GM23338 (cell line): ENCODE measurements around the gene NPHP1.

Experiments used
- CREB1 ChIP-seq: fragments of 250-450 bp; sonication (Bioruptor Pico); IDR thresholded peaks from 2 replicates; pipeline ENCODE4 v1.5.0; 2020; ENCODE audit warnings: low read depth, mild to moderate bottlenecking, moderate library complexity
- EZH2 ChIP-seq: fragments of 200-600 bp; sonication (generic); IDR thresholded peaks from one replicate; pipeline ENCODE4 v1.8.0; 2017; ENCODE audit warnings: antibody characterized with exemption, mild to moderate bottlenecking, low read depth; ENCODE audit not compliant: unreplicated experiment
- EZH2phosphoT487 ChIP-seq: fragments of 200-600 bp; sonication (generic); IDR thresholded peaks from one replicate; pipeline ENCODE4 v1.8.1; 2018; ENCODE audit warnings: antibody characterized with exemption; ENCODE audit not compliant: unreplicated experiment
- POLR2AphosphoS5 ChIP-seq: IDR thresholded peaks from 2 replicates; pipeline ENCODE4 v1.6.1; 2016; ENCODE audit warnings: antibody characterized with exemption, low read depth
- STAT1 ChIP-seq: IDR thresholded peaks from one replicate; pipeline ENCODE4 v1.6.1; 2016; ENCODE audit warnings: antibody characterized with exemption; ENCODE audit not compliant: unreplicated experiment
- TF ChIP-seq, protein P1 (sequence below), 2 experiments: fragments of 200-600 bp in 1 of 2; sonication (generic) in 1 of 2; conservative IDR thresholded peaks; 2 replicates each; pipeline versions ENCODE4 v1.5.1 to v1.6.1; 2016 to 2017; ENCODE audit warnings: antibody characterized with exemption in 2 of 2, low read depth in 2 of 2, mild to moderate bottlenecking in 2 of 2, moderate library complexity in 1 of 2
- TF ChIP-seq, protein P2 (sequence below): IDR thresholded peaks from one replicate; pipeline ENCODE4 v1.6.1; 2018; ENCODE audit warnings: antibody characterized with exemption; ENCODE audit not compliant: unreplicated experiment
- TF ChIP-seq, protein P3 (sequence below): fragments of 250-450 bp; sonication (Bioruptor Pico); IDR thresholded peaks from 2 replicates; pipeline ENCODE4 v1.5.0; 2020; ENCODE audit warnings: mild to moderate bottlenecking, moderate library complexity

DNA sequence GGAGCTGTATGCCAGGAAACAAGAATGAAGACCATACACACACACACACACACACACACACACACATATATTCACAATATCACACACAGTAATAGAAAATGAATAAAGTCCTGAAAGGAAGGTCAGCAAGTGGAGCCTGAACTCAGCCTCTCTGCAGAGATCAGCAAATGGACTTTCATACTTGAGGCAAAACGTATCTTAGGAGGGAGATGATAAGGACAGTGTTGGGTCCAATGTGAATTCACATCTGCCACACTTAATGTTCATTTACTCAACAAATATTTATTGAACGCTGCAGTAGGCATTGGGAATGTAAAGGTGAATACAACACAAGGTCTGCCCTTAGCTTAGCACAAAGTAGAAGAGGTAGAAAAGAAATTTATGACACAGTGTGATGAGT, 10.3 kb upstream of the NPHP1 start:
- TF ChIP-seq, protein P1, sequence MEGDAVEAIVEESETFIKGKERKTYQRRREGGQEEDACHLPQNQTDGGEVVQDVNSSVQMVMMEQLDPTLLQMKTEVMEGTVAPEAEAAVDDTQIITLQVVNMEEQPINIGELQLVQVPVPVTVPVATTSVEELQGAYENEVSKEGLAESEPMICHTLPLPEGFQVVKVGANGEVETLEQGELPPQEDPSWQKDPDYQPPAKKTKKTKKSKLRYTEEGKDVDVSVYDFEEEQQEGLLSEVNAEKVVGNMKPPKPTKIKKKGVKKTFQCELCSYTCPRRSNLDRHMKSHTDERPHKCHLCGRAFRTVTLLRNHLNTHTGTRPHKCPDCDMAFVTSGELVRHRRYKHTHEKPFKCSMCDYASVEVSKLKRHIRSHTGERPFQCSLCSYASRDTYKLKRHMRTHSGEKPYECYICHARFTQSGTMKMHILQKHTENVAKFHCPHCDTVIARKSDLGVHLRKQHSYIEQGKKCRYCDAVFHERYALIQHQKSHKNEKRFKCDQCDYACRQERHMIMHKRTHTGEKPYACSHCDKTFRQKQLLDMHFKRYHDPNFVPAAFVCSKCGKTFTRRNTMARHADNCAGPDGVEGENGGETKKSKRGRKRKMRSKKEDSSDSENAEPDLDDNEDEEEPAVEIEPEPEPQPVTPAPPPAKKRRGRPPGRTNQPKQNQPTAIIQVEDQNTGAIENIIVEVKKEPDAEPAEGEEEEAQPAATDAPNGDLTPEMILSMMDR (conservative IDR thresholded peaks at IDR 0.05; ENCODE audit: low read depth in 2 of 2), result no peak
- TF ChIP-seq POLR2AphosphoS5, result no peak
- no peak for TF ChIP-seq CREB1 (CRISPR knock-in tag)
- no peak for TF ChIP-seq EZH2
- no peak for TF ChIP-seq EZH2phosphoT487
- TF ChIP-seq, protein P2, sequence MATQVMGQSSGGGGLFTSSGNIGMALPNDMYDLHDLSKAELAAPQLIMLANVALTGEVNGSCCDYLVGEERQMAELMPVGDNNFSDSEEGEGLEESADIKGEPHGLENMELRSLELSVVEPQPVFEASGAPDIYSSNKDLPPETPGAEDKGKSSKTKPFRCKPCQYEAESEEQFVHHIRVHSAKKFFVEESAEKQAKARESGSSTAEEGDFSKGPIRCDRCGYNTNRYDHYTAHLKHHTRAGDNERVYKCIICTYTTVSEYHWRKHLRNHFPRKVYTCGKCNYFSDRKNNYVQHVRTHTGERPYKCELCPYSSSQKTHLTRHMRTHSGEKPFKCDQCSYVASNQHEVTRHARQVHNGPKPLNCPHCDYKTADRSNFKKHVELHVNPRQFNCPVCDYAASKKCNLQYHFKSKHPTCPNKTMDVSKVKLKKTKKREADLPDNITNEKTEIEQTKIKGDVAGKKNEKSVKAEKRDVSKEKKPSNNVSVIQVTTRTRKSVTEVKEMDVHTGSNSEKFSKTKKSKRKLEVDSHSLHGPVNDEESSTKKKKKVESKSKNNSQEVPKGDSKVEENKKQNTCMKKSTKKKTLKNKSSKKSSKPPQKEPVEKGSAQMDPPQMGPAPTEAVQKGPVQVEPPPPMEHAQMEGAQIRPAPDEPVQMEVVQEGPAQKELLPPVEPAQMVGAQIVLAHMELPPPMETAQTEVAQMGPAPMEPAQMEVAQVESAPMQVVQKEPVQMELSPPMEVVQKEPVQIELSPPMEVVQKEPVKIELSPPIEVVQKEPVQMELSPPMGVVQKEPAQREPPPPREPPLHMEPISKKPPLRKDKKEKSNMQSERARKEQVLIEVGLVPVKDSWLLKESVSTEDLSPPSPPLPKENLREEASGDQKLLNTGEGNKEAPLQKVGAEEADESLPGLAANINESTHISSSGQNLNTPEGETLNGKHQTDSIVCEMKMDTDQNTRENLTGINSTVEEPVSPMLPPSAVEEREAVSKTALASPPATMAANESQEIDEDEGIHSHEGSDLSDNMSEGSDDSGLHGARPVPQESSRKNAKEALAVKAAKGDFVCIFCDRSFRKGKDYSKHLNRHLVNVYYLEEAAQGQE, result no peak
- TF ChIP-seq STAT1, result no peak
- TF ChIP-seq, protein P3, sequence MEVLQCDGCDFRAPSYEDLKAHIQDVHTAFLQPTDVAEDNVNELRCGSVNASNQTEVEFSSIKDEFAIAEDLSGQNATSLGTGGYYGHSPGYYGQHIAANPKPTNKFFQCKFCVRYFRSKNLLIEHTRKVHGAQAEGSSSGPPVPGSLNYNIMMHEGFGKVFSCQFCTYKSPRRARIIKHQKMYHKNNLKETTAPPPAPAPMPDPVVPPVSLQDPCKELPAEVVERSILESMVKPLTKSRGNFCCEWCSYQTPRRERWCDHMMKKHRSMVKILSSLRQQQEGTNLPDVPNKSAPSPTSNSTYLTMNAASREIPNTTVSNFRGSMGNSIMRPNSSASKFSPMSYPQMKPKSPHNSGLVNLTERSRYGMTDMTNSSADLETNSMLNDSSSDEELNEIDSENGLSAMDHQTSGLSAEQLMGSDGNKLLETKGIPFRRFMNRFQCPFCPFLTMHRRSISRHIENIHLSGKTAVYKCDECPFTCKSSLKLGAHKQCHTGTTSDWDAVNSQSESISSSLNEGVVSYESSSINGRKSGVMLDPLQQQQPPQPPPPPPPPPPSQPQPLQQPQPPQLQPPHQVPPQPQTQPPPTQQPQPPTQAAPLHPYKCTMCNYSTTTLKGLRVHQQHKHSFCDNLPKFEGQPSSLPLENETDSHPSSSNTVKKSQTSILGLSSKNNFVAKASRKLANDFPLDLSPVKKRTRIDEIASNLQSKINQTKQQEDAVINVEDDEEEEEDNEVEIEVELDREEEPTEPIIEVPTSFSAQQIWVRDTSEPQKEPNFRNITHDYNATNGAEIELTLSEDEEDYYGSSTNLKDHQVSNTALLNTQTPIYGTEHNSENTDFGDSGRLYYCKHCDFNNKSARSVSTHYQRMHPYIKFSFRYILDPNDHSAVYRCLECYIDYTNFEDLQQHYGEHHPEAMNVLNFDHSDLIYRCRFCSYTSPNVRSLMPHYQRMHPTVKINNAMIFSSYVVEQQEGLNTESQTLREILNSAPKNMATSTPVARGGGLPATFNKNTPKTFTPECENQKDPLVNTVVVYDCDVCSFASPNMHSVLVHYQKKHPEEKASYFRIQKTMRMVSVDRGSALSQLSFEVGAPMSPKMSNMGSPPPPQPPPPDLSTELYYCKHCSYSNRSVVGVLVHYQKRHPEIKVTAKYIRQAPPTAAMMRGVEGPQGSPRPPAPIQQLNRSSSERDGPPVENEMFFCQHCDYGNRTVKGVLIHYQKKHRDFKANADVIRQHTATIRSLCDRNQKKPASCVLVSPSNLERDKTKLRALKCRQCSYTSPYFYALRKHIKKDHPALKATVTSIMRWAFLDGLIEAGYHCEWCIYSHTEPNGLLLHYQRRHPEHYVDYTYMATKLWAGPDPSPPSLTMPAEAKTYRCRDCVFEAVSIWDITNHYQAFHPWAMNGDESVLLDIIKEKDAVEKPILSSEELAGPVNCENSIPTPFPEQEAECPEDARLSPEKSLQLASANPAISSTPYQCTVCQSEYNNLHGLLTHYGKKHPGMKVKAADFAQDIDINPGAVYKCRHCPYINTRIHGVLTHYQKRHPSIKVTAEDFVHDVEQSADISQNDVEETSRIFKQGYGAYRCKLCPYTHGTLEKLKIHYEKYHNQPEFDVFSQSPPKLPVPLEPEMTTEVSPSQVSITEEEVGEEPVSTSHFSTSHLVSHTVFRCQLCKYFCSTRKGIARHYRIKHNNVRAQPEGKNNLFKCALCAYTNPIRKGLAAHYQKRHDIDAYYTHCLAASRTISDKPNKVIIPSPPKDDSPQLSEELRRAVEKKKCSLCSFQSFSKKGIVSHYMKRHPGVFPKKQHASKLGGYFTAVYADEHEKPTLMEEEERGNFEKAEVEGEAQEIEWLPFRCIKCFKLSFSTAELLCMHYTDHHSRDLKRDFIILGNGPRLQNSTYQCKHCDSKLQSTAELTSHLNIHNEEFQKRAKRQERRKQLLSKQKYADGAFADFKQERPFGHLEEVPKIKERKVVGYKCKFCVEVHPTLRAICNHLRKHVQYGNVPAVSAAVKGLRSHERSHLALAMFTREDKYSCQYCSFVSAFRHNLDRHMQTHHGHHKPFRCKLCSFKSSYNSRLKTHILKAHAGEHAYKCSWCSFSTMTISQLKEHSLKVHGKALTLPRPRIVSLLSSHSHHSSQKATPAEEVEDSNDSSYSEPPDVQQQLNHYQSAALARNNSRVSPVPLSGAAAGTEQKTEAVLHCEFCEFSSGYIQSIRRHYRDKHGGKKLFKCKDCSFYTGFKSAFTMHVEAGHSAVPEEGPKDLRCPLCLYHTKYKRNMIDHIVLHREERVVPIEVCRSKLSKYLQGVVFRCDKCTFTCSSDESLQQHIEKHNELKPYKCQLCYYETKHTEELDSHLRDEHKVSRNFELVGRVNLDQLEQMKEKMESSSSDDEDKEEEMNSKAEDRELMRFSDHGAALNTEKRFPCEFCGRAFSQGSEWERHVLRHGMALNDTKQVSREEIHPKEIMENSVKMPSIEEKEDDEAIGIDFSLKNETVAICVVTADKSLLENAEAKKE (CRISPR knock-in tag), result no peak
